ENCODE results near the gene FBP1. TPM values are rescaled to one million over a fixed set of nuclear protein-coding genes. Genes with fewer than 3 reads are reported as not detected.

FBP1 gene
- total and polyA plus RNA-seq, 10 of the 15 experiments (the other 5 are each of a cell fraction or from before 2014, with no cell fraction given), result 0.11 to 0.38 (median 0.15) TPM; not detected in 7

GRCh38 chr9:94603259-94604160, 35.8 kb downstream of the FBP1 start (continued):
- TF ChIP-seq, protein P1, sequence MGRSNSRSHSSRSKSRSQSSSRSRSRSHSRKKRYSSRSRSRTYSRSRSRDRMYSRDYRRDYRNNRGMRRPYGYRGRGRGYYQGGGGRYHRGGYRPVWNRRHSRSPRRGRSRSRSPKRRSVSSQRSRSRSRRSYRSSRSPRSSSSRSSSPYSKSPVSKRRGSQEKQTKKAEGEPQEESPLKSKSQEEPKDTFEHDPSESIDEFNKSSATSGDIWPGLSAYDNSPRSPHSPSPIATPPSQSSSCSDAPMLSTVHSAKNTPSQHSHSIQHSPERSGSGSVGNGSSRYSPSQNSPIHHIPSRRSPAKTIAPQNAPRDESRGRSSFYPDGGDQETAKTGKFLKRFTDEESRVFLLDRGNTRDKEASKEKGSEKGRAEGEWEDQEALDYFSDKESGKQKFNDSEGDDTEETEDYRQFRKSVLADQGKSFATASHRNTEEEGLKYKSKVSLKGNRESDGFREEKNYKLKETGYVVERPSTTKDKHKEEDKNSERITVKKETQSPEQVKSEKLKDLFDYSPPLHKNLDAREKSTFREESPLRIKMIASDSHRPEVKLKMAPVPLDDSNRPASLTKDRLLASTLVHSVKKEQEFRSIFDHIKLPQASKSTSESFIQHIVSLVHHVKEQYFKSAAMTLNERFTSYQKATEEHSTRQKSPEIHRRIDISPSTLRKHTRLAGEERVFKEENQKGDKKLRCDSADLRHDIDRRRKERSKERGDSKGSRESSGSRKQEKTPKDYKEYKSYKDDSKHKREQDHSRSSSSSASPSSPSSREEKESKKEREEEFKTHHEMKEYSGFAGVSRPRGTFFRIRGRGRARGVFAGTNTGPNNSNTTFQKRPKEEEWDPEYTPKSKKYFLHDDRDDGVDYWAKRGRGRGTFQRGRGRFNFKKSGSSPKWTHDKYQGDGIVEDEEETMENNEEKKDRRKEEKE (IDR thresholded peaks at IDR 0.05), result no peak
- TF ChIP-seq ZNF217 (IDR thresholded peaks at IDR 0.05) (no peak), CREB1 (IDR thresholded peaks at IDR 0.05; ENCODE audit: low read depth) (peak; percentile 51; the same call in 1 of the 2 replicates), NRF1 (conservative IDR thresholded peaks at IDR 0.05; ENCODE audit: low read depth, low read length) (no peak), PAX5 (IDR thresholded peaks at IDR 0.05; ENCODE audit: borderline replicate concordance, low read depth, low read length) (no peak), RAD21 (IDR thresholded peaks at IDR 0.05; ENCODE audit: insufficient read depth, low read depth, low read length) (peak; percentile 81), NFYA (IDR thresholded peaks at IDR 0.05; ENCODE audit: borderline replicate concordance, low read depth, low read length) (no peak), CREM (IDR thresholded peaks at IDR 0.05; ENCODE audit: low read depth) (peak; percentile 80), YY1 (IDR thresholded peaks at IDR 0.05; ENCODE audit: low read depth, low read length) (peak; percentile 83), USF1 (IDR thresholded peaks at IDR 0.05; ENCODE audit: borderline replicate concordance, extremely low read length, insufficient read depth, low read depth, low read length) (no peak), SUPT20H (IDR thresholded peaks at IDR 0.05; ENCODE audit: borderline replicate concordance, control insufficient read depth, low read depth, low read length) (no peak), ATF7 (IDR thresholded peaks at IDR 0.05; ENCODE audit: low read depth) (peak; percentile 51; the same call in 1 of the 2 replicates), PBX3 (IDR thresholded peaks at IDR 0.05; ENCODE audit: insufficient replicate concordance, low read depth, low read length) (no peak), SMC3 (IDR thresholded peaks at IDR 0.05; ENCODE audit: borderline replicate concordance, low read length) (peak; percentile 90), ZNF24 (IDR thresholded peaks at IDR 0.05) (no peak)
- TF ChIP-seq, protein P2, sequence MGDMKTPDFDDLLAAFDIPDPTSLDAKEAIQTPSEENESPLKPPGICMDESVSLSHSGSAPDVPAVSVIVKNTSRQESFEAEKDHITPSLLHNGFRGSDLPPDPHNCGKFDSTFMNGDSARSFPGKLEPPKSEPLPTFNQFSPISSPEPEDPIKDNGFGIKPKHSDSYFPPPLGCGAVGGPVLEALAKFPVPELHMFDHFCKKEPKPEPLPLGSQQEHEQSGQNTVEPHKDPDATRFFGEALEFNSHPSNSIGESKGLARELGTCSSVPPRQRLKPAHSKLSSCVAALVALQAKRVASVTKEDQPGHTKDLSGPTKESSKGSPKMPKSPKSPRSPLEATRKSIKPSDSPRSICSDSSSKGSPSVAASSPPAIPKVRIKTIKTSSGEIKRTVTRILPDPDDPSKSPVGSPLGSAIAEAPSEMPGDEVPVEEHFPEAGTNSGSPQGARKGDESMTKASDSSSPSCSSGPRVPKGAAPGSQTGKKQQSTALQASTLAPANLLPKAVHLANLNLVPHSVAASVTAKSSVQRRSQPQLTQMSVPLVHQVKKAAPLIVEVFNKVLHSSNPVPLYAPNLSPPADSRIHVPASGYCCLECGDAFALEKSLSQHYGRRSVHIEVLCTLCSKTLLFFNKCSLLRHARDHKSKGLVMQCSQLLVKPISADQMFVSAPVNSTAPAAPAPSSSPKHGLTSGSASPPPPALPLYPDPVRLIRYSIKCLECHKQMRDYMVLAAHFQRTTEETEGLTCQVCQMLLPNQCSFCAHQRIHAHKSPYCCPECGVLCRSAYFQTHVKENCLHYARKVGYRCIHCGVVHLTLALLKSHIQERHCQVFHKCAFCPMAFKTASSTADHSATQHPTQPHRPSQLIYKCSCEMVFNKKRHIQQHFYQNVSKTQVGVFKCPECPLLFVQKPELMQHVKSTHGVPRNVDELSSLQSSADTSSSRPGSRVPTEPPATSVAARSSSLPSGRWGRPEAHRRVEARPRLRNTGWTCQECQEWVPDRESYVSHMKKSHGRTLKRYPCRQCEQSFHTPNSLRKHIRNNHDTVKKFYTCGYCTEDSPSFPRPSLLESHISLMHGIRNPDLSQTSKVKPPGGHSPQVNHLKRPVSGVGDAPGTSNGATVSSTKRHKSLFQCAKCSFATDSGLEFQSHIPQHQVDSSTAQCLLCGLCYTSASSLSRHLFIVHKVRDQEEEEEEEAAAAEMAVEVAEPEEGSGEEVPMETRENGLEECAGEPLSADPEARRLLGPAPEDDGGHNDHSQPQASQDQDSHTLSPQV (IDR thresholded peaks at IDR 0.05), result no peak
- TF ChIP-seq, protein P3, sequence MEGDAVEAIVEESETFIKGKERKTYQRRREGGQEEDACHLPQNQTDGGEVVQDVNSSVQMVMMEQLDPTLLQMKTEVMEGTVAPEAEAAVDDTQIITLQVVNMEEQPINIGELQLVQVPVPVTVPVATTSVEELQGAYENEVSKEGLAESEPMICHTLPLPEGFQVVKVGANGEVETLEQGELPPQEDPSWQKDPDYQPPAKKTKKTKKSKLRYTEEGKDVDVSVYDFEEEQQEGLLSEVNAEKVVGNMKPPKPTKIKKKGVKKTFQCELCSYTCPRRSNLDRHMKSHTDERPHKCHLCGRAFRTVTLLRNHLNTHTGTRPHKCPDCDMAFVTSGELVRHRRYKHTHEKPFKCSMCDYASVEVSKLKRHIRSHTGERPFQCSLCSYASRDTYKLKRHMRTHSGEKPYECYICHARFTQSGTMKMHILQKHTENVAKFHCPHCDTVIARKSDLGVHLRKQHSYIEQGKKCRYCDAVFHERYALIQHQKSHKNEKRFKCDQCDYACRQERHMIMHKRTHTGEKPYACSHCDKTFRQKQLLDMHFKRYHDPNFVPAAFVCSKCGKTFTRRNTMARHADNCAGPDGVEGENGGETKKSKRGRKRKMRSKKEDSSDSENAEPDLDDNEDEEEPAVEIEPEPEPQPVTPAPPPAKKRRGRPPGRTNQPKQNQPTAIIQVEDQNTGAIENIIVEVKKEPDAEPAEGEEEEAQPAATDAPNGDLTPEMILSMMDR (IDR thresholded peaks at IDR 0.05 in 2 of 3, conservative IDR thresholded peaks at IDR 0.05 in 1 of 3; ENCODE audit: control insufficient read depth in 2 of 3, extremely low read depth in 1 of 3, insufficient read depth in 1 of 3, low read depth in 3 of 3, low read length in 3 of 3), result peak; percentile 73 to 85 (median 77)

All from GM12878 (cell line).